PC-9 (cell line): ENCODE results near the gene SUMO2. TPM values are rescaled to one million over a fixed set of nuclear protein-coding genes. Genes with fewer than 3 reads are reported as not detected.
A peak's percentile ranks its signal among the peaks of the same experiment; 100 is the strongest.

Experiments
- BruUV-seq: library from RNA; stranded (reverse); fragments of 400-500 nt; replicated peaks from 2 replicates; lab custom pipeline; 2021; lab: Mats Ljungman, UMichigan
- CTCF ChIA-PET: fragments of 300-600 bp; sonication (Branson Sonifier 250); formaldehyde crosslinking; loops from one replicate; lab custom pipeline; 2022; ENCODE audit warnings: antibody characterized with exemption; lab: Charles Lee
- POLR2A ChIA-PET: fragments of 300-600 bp; sonication (Branson Sonifier 250); formaldehyde crosslinking; loops from one replicate; lab custom pipeline; 2022; ENCODE audit warnings: antibody characterized with exemption; ENCODE audit not compliant: unreplicated experiment; lab: Charles Lee
- DNase-seq, 2 experiments: peaks; one replicate each; pipeline versions ENCODE4 v3.0.0 to v3.0.0-alpha.2; 2015 to 2022; ENCODE audit warnings: mixed read lengths in 1 of 2
- H2AFZ ChIP-seq: fragments of 200-600 bp; sonication (generic); 2 replicates; pipeline ENCODE4 v1.8.1; 2017; ENCODE audit warnings: antibody characterized with exemption
- H3F3A ChIP-seq: fragments of 200-600 bp; sonication (generic); 2 replicates; pipeline ENCODE4 v1.8.1; 2017; ENCODE audit warnings: antibody characterized with exemption, mild to moderate bottlenecking, low read depth; ENCODE audit not compliant: insufficient read depth
- H3K27ac ChIP-seq: fragments of 200-600 bp; sonication (generic); 2 replicates; pipeline ENCODE4 v1.6.1; 2016; ENCODE audit warnings: mixed run types
- H3K27me3 ChIP-seq: fragments of 200-600 bp; sonication (generic); 2 replicates; pipeline ENCODE4 v1.6.1; 2016; ENCODE audit warnings: low read depth, mixed run types; ENCODE audit not compliant: insufficient read depth
- H3K36me3 ChIP-seq: fragments of 200-600 bp; sonication (generic); 2 replicates; pipeline ENCODE4 v1.6.1; 2016; ENCODE audit warnings: low read depth, mixed run types
- H3K4me1 ChIP-seq: fragments of 200-600 bp; sonication (generic); replicated peaks from 2 replicates; pipeline ENCODE4 v1.6.1; 2016; ENCODE audit warnings: mixed run types; ENCODE audit not compliant: insufficient read depth
- H3K4me2 ChIP-seq: fragments of 200-600 bp; sonication (generic); 2 replicates; pipeline ENCODE4 v1.6.1; 2017; ENCODE audit warnings: mixed run types
- H3K4me3 ChIP-seq: fragments of 200-600 bp; sonication (generic); 2 replicates; pipeline ENCODE4 v1.6.1; 2016; ENCODE audit warnings: mixed run types
- H3K79me2 ChIP-seq: fragments of 200-600 bp; sonication (generic); 2 replicates; pipeline ENCODE4 v1.6.1; 2017; ENCODE audit warnings: low read depth, mixed run types
- H3K9me2 ChIP-seq: fragments of 200-600 bp; sonication (generic); 2 replicates; pipeline ENCODE4 v1.8.1; 2017; ENCODE audit warnings: mild to moderate bottlenecking; ENCODE audit not compliant: insufficient read depth
- H3K9me3 ChIP-seq: fragments of 200-600 bp; sonication (generic); 2 replicates; pipeline ENCODE4 v1.8.1; 2016; ENCODE audit warnings: low read depth; ENCODE audit not compliant: insufficient read depth
- H4K20me1 ChIP-seq: fragments of 200-600 bp; sonication (generic); 2 replicates; pipeline ENCODE4 v1.8.1; 2017; ENCODE audit not compliant: insufficient read depth
- EZH2 ChIP-seq: fragments of 200-600 bp; sonication (generic); IDR thresholded peaks from 2 replicates; pipeline ENCODE4 v1.8.0; 2017; ENCODE audit warnings: antibody characterized with exemption, low read depth
- intact Hi-C: fragments of 100-400 bp; cut with micrococcal nuclease; formaldehyde crosslinking; loops from one replicate; pipeline ENCODE4 v1.10.0; 2022; ENCODE audit not compliant: unreplicated experiment
- total RNA-seq: library from RNA; stranded (reverse); gene quantifications from 2 replicates; pipeline ENCODE4 v1.2.3, GENCODE V29; 2021
- TF ChIP-seq, protein P1 (sequence below): fragments of 200-600 bp; sonication (generic); conservative IDR thresholded peaks from 2 replicates; pipeline ENCODE4 v1.6.1; 2017; ENCODE audit warnings: mixed run types, antibody characterized with exemption, mild to moderate bottlenecking, moderate library complexity

SUMO2 gene
- total RNA-seq, 1 experiment from 2014 or later, result 486 TPM

DNA sequence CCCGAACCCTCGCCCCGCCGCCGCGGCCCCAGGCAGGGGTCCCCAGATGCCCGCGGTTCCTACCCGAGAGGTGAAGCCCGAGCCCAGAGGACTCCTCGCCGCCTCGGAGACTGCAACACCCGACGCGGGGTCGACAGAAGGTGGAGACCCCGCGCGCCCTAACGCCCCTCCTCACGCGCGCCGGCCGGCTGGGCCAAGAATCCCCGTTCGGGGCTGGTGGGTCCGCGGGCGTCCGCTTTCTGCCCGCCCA is 515 bp downstream of the SUMO2 start:
- BruUV-seq, result no TSS peak
- TF ChIP-seq, protein P1, sequence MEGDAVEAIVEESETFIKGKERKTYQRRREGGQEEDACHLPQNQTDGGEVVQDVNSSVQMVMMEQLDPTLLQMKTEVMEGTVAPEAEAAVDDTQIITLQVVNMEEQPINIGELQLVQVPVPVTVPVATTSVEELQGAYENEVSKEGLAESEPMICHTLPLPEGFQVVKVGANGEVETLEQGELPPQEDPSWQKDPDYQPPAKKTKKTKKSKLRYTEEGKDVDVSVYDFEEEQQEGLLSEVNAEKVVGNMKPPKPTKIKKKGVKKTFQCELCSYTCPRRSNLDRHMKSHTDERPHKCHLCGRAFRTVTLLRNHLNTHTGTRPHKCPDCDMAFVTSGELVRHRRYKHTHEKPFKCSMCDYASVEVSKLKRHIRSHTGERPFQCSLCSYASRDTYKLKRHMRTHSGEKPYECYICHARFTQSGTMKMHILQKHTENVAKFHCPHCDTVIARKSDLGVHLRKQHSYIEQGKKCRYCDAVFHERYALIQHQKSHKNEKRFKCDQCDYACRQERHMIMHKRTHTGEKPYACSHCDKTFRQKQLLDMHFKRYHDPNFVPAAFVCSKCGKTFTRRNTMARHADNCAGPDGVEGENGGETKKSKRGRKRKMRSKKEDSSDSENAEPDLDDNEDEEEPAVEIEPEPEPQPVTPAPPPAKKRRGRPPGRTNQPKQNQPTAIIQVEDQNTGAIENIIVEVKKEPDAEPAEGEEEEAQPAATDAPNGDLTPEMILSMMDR, result 0 out of 2 replicates have a peak, but pooled peaks have one; percentile 20
- no peak for TF ChIP-seq EZH2
- Histone ChIP-seq H4K20me1 (peaks cover 31% of the 10 kb centered on the region), H3F3A (peaks cover 34% of the 10 kb centered on the region), H2AFZ (peak overlapping the region; percentile 9; the same call in 1 of the 2 replicates), H3K4me1 (peaks cover 16% of the 10 kb centered on the region), H3K4me3 (peak overlapping the region; percentile 84), H3K9me3 (no peaks in the 10 kb centered on the region), H3K79me2 (peaks cover 54% of the 10 kb centered on the region), H3K27ac (peak overlapping the region; percentile 87), H3K4me2 (peak overlapping the region; percentile 87), H3K36me3 (peaks cover 11% of the 10 kb centered on the region), H3K9me2 (no peaks in the 10 kb centered on the region), H3K27me3 (no peaks in the 10 kb centered on the region)
- POLR2A ChIA-PET, result no interaction called here
- no peak for DNase-seq
- intact Hi-C loops, result no loop called here
- CTCF ChIA-PET, result no interaction called here

DNA sequence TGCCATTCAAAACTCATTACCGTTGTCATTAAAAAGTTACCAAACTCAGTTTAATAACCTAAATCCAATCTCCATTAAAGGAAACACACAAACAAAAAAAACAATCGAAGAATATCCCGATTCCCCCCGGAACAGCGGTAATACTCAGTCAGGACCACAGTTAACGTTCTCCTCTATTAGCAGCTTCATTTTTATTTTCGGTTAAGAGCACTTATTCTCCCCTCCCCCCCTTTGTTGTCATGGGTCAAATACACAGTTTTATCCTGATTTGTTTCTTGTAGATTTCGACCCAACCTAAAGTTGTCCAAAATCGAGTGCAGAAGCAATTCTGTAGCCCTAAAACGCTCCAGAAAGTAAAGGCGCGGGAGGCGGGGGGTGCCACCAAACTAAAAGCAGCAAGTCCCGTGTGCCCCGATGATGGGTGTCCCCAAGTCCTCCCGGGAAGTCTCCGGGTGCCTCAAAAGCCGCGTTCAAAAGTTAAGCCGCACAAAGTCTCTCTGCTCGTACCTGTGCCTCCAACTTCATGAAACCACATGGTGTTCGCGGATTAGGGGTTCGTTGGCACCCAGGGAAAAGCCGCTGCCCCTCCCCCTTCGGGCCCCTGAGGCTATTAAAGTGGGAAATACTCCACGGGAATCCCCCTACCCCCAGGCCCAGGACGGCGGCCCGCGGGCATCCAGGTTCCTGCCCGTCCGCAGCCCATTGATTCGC is 996 bp downstream of the SUMO2 start:
- TSS peak; percentile 42 for BruUV-seq
- peak overlapping the region; percentile 87 for H3K4me2 ChIP-seq
- peaks cover 35% of the 10 kb centered on the region for H3F3A ChIP-seq
- H2AFZ ChIP-seq, result peak overlapping the region; percentile 9; the same call in 1 of the 2 replicates
- H3K9me3 ChIP-seq, result no peaks in the 10 kb centered on the region
- H3K4me3 ChIP-seq, result peak overlapping the region; percentile 84
- peaks cover 16% of the 10 kb centered on the region for H3K4me1 ChIP-seq
- H3K79me2 ChIP-seq, result peaks cover 59% of the 10 kb centered on the region
- H3K9me2 ChIP-seq, result no peaks in the 10 kb centered on the region
- CTCF ChIA-PET, result interaction anchor here (0.7 kb wide), 2 partner anchors 20 to 602 kb away, joined by 5 read pairs; no protein-coding TSS in a partner anchor
- peaks cover 32% of the 10 kb centered on the region for H4K20me1 ChIP-seq
- TF ChIP-seq EZH2, result no peak
- TF ChIP-seq, protein P1, result no peak
- DNase-seq, result peak in 1 of 2 experiments; percentile 11
- H3K27ac ChIP-seq, result peak overlapping the region; percentile 87
- no peaks in the 10 kb centered on the region for H3K27me3 ChIP-seq
- POLR2A ChIA-PET, result interaction anchor here (0.7 kb wide), 2 partner anchors 25 to 66 kb away, joined by 6 to 8 read pairs; no protein-coding TSS in a partner anchor
- peaks cover 12% of the 10 kb centered on the region for H3K36me3 ChIP-seq
- intact Hi-C loops, result no loop called here

DNA sequence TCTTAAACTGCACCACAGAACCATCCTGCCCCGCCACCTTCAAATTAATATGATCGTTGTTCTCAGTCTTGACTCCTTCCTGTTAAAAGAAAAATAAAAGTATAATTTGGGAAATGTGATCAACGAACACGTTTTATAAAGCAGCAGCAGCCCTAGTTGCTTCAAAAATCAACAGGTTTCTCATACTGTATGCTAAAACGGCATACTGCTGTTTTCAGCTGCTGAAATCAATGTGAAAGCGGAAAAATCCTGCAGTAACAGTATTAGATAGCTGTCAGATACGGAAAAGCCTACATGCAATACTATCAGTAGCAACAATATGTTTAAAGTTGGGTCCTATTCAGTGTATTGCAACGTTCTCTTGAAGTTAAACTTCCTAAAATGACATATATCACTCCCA is 1.6 kb downstream of the SUMO2 start:
- H3K9me2 ChIP-seq, result no peaks in the 10 kb centered on the region
- POLR2A ChIA-PET, result interaction anchor here (0.7 kb wide), 1 partner anchor 25 kb away, joined by 6 read pairs; no protein-coding TSS in a partner anchor
- TF ChIP-seq EZH2, result no peak
- TF ChIP-seq, protein P1, result no peak
- H4K20me1 ChIP-seq, result peaks cover 37% of the 10 kb centered on the region
- CTCF ChIA-PET, result interaction anchor here (0.6 to 0.7 kb wide), 3 partner anchors 21 to 601 kb away, joined by 3 to 5 read pairs (median 5); no protein-coding TSS in a partner anchor
- no peaks in the 10 kb centered on the region for H3K27me3 ChIP-seq
- H3K9me3 ChIP-seq, result no peaks in the 10 kb centered on the region
- H3K4me3 ChIP-seq, result peak overlapping the region; percentile 84
- peaks cover 16% of the 10 kb centered on the region for H3K4me1 ChIP-seq
- DNase-seq, result no peak
- H3K79me2 ChIP-seq, result peaks cover 65% of the 10 kb centered on the region
- no TSS peak for BruUV-seq
- peaks cover 42% of the 10 kb centered on the region for H3F3A ChIP-seq
- no peak overlapping the region for H2AFZ ChIP-seq
- H3K4me2 ChIP-seq, result peak overlapping the region; percentile 87
- intact Hi-C loops, result no loop called here
- 0 out of 2 replicates have a peak overlapping the region, but pooled peaks have one; percentile 87 for H3K27ac ChIP-seq
- peaks cover 19% of the 10 kb centered on the region for H3K36me3 ChIP-seq
